ENCODE measurements around the gene SHLD2.
"Not testable (repeated sequence)": the region's sequence is repeated elsewhere in the genome, so short reads cannot be mapped to it uniquely, and the experiment has no call there.

Gene SHLD2

DNA sequence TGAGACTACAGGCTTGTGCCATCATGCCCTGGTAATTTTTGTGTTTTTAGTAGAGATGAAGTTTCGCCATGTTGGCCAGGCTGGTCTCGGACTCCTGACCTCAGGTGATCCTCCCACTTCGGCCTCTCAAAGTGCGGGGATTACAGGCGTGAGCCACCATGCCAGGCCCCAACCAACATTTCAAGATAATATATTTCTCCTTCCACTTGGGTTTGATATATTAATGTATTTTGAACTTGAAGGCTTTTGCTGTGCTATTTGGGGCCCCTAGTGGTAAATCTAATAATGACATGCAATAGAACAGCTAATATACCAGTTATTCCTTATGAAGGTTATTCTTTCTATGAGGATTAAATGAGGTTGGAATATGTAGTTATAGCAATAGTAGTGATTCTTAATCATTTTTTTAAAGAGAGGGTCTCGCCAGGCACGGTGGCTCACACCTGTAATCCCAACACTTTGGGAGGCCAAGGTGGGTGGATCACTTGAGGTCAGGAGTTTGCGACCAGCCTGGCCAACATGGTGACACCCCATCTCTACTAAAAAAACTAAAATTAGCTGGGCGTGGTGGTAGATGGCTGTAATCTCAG, 54.1 kb downstream of the SHLD2 start:
- not testable (repeated sequence) for DNase-seq

GRCh38 chr10:87151516-87151915, 56.5 kb downstream of the SHLD2 start:
- not testable (repeated sequence) for DNase-seq

GRCh38 chr10:87156841-87157240, 61.8 kb downstream of the SHLD2 start:
- DNase-seq = not testable (repeated sequence)

- DNase-seq = not testable (repeated sequence)
These were observed 62.8 kb downstream of the SHLD2 start for GRCh38 chr10:87157821-87158220.

DNA sequence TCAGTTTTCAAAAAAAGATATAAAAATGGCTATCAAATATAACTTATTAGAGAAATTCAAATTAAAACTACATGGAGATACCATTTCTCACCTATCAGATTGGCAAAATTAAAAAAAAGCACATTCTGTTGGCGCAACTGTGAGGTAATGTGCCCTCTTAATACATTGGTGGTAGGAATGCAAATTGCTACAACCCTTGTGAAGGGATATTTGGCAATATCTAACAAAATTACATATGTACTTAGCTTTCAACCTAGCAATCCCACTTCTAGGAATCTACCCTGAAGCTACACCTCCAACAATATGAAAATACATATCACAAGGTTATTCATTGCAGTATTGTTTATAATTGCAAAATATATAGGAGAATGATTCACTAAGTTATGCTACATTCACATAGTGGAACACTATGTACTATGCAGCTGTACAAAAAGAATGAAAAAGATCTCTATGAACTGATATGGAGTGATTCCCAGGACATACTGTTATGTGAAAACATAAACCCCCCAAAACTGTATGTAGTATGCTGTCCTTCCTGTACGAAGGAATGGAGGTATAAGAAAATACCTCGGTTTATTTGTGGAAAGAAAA, 67.8 kb downstream of the SHLD2 start:
- DNase-seq = not testable (repeated sequence)

- not testable (repeated sequence) for DNase-seq
These were observed 68.4 kb downstream of the SHLD2 start for GRCh38 chr10:87163414-87163813.

- not testable (repeated sequence) for DNase-seq
These were observed 74.9 kb downstream of the SHLD2 start for GRCh38 chr10:87169857-87170256.

- not testable (repeated sequence) for DNase-seq
These were observed 75.7 kb downstream of the SHLD2 start for GRCh38 chr10:87170705-87171104.

DNA sequence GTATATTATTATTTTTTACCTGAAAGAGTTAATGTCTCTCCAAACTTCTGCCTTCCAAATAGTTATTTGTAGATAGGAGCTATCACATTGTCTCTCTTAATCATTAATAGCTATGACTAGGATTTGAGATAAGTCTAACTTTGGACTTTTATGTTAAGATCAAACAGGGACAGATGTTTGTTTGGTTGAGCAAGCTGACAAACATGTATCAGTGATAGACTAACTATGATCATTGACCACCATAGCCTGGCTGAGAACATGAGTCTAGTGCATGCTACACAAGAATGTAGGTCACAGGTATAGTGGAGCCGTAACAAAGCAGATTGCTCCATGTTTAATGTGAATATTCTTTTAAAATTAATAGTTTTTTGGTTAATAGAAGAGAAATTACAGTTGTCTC, 76.7 kb downstream of the SHLD2 start:
- DNase-seq = not testable (repeated sequence)

- DNase-seq = not testable (repeated sequence)
These were observed 77.2 kb downstream of the SHLD2 start for GRCh38 chr10:87172178-87172577.

GRCh38 chr10:87177587-87177986, 82.6 kb downstream of the SHLD2 start:
- DNase-seq = not testable (repeated sequence)

DNA sequence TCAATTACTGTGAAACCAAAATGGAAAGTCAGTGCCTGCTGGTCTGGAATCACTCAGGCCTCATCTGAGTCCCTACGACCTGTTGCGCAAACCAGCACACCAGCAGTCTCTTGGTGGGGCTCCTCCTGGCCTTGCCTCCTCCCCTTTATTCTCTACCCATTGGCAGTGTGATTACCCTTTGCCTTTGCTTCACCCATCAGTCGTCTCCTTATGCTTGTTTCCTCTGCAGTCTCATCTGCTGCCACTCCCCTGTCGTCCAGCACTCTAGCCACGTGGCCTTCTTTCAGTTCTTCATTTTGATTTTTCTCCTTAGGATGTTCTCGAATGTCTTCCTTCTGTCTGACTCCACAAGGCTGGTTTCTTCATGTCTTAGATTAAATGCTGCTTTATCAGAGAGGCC, 89.4 kb downstream of the SHLD2 start:
- not testable (repeated sequence) for DNase-seq

DNA sequence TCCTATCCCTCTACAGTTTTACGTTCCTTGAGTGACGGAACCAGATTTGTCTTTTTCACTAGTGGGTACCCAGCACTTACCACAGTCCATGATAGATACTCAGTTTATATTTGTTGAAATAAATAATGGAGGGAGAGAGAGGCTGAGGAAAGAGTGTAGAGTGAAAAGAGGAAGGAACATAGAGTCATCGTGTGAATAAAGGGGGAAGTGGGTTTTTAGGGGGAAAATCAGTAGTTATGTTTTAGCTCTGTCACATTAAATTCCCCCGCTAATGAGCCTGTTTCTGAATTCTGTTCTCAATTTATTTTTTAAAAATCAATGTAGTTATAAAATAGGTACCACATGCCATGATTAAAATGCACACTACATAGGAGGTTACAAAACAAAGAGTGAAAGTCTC, 91.0 kb downstream of the SHLD2 start:
- not testable (repeated sequence) for DNase-seq

DNA sequence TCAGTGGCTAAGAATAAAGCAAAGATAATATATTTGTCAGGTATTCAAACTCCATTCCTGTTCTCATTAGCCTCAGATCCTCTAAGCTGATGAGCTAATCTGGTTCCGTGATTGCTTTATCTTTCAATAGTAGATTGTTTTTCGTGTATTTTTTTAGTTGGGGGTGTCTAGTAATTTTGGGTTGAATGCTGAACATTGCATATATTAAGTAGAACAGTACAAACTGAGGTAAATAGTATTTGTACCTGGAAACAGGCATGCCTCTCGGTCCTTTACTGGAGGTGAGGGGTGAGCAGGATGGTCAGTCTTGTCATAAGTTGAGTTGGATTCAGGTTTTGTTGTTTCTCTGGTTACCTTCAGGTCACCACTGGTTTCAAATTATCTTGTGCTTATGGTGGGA, 92.6 kb downstream of the SHLD2 start:
- not testable (repeated sequence) for DNase-seq

- DNase-seq = not testable (repeated sequence)
These were observed 96.8 kb downstream of the SHLD2 start for GRCh38 chr10:87191841-87192240.

DNA sequence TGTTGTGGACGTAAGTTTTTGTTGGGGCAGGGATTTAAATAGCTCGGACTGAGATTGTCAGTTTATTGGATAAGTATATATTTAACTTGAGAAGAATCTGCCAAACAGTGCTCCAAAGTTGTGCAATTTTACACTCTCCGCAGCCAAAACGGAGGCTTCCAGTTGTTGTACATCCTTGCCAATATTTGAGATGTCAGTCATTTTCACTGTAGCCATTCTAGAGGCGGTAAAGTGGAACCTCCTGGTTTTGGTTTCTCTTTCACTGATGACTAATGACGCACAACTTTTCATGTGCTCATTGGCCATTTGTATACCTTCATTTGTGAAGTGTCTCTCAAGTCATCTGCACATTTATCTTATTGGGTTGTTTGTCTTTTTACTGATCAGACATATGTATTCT, 105.9 kb downstream of the SHLD2 start:
- not testable (repeated sequence) for DNase-seq

- DNase-seq = not testable (repeated sequence)
These were observed 109.8 kb downstream of the SHLD2 start for GRCh38 chr10:87204801-87205200.

DNA sequence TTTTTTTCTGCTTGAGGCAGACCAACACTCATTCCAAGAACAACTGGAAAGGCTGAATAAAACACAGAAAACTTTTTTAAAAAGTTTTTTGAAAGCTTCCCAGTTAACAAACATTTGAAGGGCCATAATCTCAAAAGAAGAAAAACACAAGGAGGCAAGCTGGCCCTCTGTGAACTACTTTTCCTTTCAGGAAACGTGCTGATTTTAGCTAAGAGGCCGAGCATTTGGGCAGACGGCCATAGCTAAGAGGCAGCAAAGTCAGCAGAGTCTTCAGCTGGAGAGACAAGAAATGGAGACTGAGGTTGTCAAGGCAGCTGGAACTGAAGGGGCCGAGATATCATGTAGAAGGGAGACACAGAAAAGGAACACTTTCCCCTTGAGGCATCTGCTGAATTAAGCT, 111.9 kb downstream of the SHLD2 start:
- not testable (repeated sequence) for DNase-seq

GRCh38 chr10:87210309-87210708, 115.3 kb downstream of the SHLD2 start:
- DNase-seq = not testable (repeated sequence)

DNA sequence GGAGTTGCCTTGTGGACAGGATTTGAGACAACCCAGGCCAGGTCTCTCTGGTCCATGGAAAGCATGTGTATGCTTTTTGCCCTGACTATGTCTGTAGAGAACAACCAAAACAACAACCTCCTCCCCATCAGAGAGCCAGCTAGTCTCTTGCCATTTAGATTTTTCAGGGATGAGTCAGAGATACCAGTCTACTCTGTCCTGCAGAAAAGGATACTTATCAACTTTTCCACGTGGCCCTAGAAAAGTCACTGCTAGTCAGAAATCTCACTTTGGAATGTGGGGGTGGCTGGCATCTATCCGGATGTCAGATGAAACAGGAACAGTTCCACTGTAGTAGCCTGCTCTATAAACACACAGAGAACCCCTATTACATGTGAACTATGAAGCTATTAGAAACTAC, 116.8 kb downstream of the SHLD2 start:
- not testable (repeated sequence) for DNase-seq

DNA sequence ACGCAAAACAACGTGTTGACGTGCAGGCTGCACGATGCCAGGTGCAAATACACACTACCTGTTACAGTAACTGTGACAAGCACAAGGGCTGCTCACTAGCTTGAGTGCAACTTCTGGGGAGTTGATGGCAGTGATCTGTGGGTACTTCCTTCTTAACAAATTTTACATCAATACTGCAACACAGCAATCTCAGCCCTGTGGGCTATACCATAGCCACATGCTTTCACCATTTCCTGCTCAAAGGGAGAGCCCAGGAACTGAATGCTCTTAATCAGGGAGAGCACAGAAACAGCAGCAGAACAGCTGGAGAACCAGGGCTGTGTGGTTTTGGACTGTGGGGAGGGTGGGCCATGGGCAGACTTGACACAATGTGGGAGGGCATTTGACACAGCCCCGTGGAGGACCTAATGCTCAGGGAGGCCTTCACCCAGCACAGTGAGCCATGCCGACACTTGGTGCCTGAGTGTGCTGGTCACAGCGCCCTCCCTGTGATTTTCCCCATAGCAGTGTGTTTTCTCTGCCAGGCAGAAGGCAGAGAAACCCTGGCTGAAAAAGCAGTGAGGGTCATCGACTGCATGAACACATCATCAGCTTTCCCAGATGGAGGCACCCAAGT, 118.3 kb downstream of the SHLD2 start:
- DNase-seq = not testable (repeated sequence)

DNA sequence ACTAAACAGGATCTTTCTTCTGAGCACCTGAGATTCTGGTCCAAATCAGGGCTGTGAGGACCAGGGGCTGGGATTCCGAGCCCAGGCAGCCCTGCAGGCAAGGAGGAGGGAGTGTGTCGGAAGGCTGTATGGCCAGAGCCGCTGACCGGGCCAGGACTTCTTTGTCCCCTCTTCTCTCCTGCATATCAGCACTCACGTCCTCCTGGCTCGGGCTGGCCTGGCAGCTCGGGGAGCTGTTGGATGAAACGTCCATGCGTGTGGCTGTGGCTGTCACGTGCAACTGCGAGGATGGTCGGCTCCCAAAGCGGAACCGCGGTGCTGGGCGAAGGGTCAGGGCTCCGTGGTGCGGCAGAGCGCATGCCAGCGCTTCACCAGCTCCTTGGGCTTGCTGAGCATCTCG, 118.8 kb downstream of the SHLD2 start:
- DNase-seq = not testable (repeated sequence)

DNA sequence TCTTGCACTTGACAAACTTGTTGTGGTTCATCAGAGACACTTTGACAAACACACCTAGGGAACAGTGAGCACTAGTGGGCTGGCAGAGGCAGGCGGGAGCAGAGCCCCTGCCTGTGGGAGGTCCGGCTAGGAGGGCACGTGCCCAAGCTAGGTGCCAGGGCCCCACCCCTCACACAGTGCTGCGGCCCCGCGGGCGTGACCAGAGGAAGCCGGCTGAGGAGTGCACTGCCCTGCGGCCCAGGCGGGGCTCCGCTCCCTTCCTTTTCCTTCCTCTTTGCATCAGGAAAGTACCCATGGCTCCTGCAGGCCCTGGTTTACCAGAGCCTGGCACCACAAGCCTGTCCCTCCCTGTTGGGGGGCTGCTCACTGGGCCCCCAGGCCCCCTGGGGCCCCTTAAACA, 121.1 kb downstream of the SHLD2 start:
- not testable (repeated sequence) for DNase-seq

DNA sequence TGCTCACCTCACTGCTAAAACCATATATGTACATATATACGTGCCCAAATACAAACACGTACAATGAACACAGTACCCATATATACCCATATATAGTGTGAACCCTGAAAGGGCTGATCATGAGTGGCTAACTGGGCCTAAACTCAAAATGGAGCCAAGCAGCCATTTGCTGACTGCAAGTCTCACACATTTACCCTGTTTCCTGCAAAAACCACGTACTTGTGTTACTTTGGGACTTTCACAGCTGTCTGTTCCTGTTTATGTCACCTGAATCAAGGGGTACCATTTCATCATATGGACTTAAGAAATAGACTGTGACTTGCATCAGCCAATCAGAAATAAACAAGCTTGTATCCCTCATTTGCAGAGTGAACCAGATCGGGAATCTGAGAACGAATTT, 124.4 kb downstream of the SHLD2 start:
- not testable (repeated sequence) for DNase-seq

Data from NCI-H1105 (cell line).